KG1 (cell line): ENCODE data around the gene PLEKHN1.

Source experiments
- DNase-seq: peaks from one replicate; lab custom pipeline; 2025; lab: John Stamatoyannopoulos, UW

The PLEKHN1 gene

GRCh38 chr1:966135-966703, at the start of gene PLEKHN1:
Gene PLEKHN1, plus strand, starts transcription at chr1:966482. Its CDS starts 50 bp downstream, at chr1:966532.
- no peak for DNase-seq

GRCh38 chr1:917076-917459, 49.2 kb upstream of the PLEKHN1 start:
- no peak for DNase-seq

GRCh38 chr1:917466-918091, 48.7 kb upstream of the PLEKHN1 start:
- no peak for DNase-seq

GRCh38 chr1:918353-918752, 47.9 kb upstream of the PLEKHN1 start:
- DNase-seq = no peak

GRCh38 chr1:918843-919242, 47.4 kb upstream of the PLEKHN1 start:
- no peak for DNase-seq

GRCh38 chr1:919271-919872, 46.9 kb upstream of the PLEKHN1 start:
- DNase-seq = no peak

- no peak for DNase-seq
These were observed 46.3 kb upstream of the PLEKHN1 start for GRCh38 chr1:920010-920409.

GRCh38 chr1:920521-920920, 45.8 kb upstream of the PLEKHN1 start:
- no peak for DNase-seq

- DNase-seq = peak; percentile 58
These were observed 45.1 kb upstream of the PLEKHN1 start for GRCh38 chr1:921011-921837.

GRCh38 chr1:923131-923990, 42.9 kb upstream of the PLEKHN1 start, which contains the start of gene SAMD11:
Gene SAMD11, plus strand, starts transcription at chr1:923923. Its CDS starts 509 bp downstream, at chr1:924432.
- DNase-seq = peak; percentile 59

- no peak for DNase-seq
These were observed 42.2 kb upstream of the PLEKHN1 start for GRCh38 chr1:923991-924655.

- DNase-seq = no peak
These were observed 41.4 kb upstream of the PLEKHN1 start for GRCh38 chr1:924656-925560.

GRCh38 chr1:925561-926421, 40.5 kb upstream of the PLEKHN1 start:
- no peak for DNase-seq

GRCh38 chr1:927234-927633, 39.0 kb upstream of the PLEKHN1 start:
- DNase-seq = no peak

- no peak for DNase-seq
These were observed 38.5 kb upstream of the PLEKHN1 start for GRCh38 chr1:927748-928147.

- no peak for DNase-seq
These were observed 37.2 kb upstream of the PLEKHN1 start for GRCh38 chr1:928825-929661.

GRCh38 chr1:929712-930632, 36.3 kb upstream of the PLEKHN1 start:
- no peak for DNase-seq
